HS-5 (cell line): ENCODE data around the gene CDH13.

ENCODE experiments used
- DNase-seq: peaks from one replicate; pipeline ENCODE4 v3.0.0-alpha.2; 2012; ENCODE audit warnings: low read depth

Gene CDH13

GRCh38 chr16:83725313-83725712, 1098.5 kb downstream of the CDH13 start:
- DNase-seq, result no peak

- DNase-seq, result no peak
Measured at GRCh38 chr16:83727018-83727417, 1100.2 kb downstream of the CDH13 start.

DNA sequence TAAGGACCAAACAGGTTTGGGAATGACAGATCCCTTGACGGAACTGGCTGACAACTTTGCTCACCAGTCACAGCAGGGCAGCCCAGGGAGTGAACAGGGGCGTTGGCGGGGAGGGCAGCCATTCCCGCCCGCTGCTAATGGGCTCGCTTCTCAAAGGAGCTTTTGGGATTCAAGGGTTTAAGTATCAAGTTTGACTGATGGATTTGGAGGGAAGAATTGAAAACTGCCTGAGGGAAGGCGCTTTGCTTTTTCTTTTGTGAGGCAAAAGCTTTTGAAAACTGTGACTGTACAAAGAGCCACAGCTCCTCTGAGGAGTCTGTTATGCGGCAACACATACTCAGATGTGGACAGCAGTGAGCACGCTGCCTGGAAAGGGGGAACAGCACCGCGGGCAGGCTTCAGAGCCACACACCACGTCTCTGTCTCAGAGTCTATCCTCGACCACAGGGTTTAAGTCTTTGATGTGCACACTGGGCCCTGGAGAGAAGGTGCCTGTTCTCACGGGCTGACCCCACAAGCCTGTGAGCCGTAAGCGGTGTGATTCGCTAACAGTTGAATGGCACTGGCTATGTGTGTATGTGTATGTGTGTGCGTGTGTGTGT, 1101.1 kb downstream of the CDH13 start:
- no peak for DNase-seq

- DNase-seq, result no peak
Measured at GRCh38 chr16:83728492-83728891, 1101.7 kb downstream of the CDH13 start.

GRCh38 chr16:83730812-83731211, 1104.0 kb downstream of the CDH13 start:
- no peak for DNase-seq

DNA sequence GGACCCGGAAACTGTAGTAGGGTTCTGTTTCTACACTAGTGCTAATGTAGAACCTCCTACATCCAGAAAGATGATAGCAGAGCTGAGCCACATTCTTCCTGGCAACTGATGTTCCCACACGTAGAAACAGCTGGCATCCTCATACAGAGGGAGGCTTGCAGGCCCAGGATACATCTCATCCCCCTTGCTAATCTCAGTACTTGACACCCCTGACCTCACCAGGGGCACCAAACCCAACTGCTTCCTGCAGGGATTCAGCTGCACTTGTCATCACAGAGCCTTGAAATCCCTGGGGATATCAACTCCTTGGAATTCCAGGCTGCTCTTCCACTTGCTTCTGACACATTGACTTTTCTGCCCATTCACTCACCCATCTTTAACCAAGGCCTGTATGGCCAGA, 1105.8 kb downstream of the CDH13 start:
- no peak for DNase-seq

DNA sequence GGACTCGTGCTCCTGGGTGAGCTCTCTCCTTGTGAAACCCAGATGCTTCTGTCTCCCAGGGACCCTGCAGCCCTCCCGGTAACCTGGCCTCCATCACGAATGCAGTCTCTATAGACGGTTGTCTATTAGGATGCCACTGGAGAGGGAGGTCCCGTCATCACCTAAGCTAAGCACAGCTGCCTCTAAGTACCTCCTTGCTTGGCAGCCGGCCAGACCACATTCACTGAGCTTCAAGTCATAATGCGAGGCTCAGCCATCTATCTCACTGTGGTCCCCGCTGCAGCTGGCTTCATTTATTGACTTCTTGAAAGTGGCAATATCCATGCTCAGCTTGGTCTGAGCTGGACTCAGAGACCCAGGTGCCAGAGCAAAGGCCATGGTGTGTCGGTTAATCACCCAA, 1106.5 kb downstream of the CDH13 start:
- DNase-seq, result no peak

DNA sequence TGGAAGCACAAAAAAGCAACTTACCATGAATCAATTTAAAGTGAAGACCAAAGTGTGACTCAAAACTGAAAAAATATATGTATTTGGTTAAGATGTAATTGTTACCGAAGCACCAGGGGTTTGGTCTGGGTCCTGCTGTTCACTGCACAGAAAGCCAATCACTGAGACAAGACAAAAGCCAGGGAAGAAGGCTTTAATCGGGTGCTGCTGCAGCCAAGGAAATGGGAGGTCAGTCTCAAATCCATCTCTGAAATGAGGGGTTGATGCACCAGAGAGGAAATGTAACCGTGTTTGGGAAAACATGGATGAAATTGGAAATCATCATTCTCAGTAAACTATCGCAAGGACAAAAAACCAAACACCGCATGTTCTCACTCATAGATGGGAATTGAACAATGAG, 1107.4 kb downstream of the CDH13 start:
- DNase-seq, result no peak

DNA sequence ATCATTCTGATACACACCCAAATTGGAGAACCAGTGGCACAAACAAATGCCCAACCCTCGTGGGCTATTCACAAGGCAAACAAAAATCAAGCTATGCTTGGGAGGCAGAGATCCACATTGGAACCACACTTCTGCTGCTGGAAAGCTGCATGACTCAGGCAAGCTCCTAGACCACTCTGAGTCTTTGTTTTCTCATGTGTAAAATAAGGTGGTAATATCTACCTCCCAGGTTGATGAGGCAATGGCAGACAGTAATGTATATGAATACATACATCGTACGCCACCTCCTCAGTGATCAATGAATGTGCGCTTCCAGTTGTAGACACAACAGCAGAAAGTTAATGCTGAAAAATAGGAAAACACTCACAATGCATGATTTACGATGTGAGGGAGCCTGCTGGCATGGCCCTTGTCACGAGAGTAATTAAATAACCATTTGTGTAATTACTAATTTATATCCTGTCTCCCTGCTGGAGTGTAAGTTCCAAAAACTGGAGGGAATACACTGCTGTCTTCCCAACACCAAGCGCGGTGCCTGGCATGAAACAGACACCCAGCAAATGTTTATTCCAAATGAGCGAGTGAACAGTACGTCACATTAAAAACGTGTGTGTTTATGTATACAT, 1111.1 kb downstream of the CDH13 start:
- no peak for DNase-seq

GRCh38 chr16:83738923-83739503, 1112.2 kb downstream of the CDH13 start:
- DNase-seq, result no peak

- no peak for DNase-seq
Measured at GRCh38 chr16:83742124-83742899, 1115.5 kb downstream of the CDH13 start.

- DNase-seq, result no peak
Measured at GRCh38 chr16:83743241-83743640, 1116.5 kb downstream of the CDH13 start.

GRCh38 chr16:83743720-83744119, 1117.0 kb downstream of the CDH13 start:
- DNase-seq, result no peak

DNA sequence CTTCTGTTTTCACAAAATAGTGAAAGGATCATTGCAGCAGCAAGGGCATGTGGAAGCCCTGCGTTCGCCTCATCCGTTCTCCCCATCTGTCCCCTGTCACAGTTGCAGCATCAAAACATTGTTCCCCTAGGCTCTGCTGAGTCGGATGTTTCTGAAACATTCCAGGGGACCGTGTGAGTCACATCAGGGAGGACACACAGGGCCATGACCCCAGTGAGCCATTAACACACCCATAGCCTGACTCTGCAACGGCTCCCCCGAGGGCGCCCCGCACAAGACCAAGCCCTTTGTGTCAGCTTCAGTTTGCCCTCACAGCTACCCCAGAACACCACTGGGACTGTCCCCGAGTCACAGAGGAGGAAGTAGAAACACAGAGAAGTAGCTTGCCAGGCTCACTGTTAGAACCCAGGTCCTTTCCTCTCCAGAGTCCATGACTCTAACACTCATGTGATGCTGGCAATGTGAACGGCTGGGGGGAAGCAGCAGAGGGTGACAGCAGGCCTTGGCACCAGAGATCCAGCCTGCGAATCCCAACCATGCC, 1117.7 kb downstream of the CDH13 start:
- DNase-seq, result no peak

DNA sequence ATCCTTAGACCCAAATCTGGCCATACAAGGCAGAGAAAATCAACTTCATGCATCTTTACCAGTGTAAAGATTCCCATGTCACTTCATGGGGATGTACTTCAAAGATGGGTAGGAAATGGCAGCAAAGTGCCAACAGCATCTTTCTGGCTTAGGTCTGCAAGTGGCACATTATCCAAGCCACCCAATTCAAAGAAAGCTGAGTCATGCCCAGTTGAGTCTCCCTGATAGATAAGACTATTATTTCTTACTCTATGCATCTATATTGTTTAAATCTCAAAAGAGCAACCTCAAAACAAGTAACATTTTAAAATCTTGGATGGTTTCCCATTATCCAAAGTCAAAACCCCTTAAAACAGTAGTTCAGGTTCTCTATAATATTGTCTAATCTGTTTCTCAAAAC, 1119.8 kb downstream of the CDH13 start:
- no peak for DNase-seq

GRCh38 chr16:83747936-83748335, 1121.2 kb downstream of the CDH13 start:
- DNase-seq, result no peak

DNA sequence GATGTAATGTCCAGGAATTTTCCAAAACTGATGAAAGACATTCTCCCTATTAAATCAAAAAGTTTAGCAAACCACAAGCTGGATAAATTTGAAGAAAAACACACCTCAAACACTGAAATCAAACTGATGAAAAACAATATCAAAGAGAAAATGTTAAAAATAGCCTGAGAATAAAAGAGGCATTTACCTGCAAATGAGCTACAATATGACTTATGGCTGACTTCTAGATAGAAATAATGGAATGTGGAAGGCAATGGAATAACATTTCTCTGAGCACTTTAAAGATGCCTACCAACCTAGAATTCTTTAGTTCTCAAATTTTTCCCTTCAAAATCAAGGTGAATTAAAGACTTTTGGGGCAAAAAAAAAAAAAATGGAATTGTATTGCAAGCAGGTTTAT, 1128.6 kb downstream of the CDH13 start:
- no peak for DNase-seq

DNA sequence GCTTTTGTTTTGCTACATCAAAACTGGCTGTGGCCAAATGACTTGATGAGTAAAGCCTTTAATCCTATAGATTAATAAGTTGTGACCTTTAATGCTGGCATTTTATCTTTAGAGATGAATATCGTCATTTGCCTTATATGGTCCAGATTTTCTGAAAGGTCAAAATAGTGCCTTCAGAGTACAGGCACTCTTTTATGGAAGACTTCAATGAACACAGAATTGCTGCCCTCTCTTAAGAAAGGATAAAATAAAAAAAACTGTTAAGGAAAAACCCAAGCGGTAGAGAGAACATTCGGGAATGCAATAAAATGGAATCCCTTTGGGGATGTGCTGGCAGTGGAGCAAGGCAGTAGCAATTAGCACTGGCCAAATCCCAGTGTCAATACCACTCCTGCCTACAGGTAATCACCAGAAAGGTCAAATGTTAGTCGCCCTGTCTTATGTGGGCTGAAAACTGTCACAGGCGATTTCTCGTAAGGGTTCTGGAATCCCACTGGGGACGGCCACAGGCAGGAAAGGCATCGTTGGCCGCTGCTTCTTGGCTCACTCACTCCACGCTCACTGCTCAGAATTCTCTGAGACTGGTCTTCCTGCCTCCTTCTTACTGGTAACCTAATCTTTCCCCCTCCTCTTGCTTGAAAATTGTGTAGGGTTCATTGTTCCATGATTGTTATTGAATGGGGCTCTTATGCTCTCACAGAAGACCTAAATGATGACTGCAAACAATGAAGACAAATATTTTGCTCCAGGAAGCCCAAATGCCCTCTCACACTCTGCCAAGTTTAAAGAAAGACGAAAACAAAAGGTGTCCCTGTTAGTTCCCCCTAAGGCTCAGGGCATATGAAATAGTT, 1135.6 kb downstream of the CDH13 start:
- no peak for DNase-seq

DNA sequence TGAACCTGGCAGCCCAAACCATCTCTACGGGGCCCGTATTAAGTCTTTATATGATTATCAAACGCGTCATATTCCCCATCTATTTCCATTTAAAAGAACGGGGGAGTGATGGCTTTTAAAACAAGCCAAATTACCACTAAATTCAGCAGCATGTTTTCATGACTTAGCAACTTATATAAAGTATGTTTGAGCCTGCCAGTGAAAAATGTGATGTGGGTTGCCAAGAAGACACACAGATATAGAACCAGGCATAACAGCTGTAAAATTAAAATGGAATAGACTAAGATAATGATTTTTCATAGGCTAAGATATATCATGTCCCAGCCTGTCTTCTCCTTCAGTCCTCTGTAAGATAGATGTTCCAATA, 1136.2 kb downstream of the CDH13 start:
- DNase-seq, result no peak

GRCh38 chr16:83768986-83769385, 1142.2 kb downstream of the CDH13 start:
- no peak for DNase-seq

GRCh38 chr16:83769397-83770008, 1142.7 kb downstream of the CDH13 start:
- DNase-seq, result no peak
